Gastrocnemius medialis (tissue), 4 donors: Measurements from ENCODE around the gene TLR6. TPM values are rescaled to one million over a fixed set of nuclear protein-coding genes. Genes with fewer than 3 reads are reported as not detected.

ENCODE experiments used
- ATAC-seq, 2 donors: fragments of 150-250 bp; one replicate each; pipeline ENCODE4 v1.9.1; 2016
- DNase-seq, 2 donors: peaks; one replicate each; pipeline ENCODE4 v3.0.0-alpha.2; 2019
- H3K27ac ChIP-seq, 4 donors: fragments of 200-600 bp; sonication (generic); 1 replicate in 1 of 4; 2 replicates in 3 of 4; pipeline ENCODE4 v1.5.1; 2016 to 2018; ENCODE audit warnings: mild to moderate bottlenecking in 2 of 4, moderate library complexity in 1 of 4
- H3K27me3 ChIP-seq, 3 donors: fragments of 200-600 bp; sonication (generic) in 2 of 3; 1 replicate in 1 of 3; 2 replicates in 2 of 3; pipeline versions ENCODE4 v1.5.1 to v1.6.0; 2016 to 2019; ENCODE audit warnings: mild to moderate bottlenecking in 1 of 3, moderate library complexity in 1 of 3
- H3K36me3 ChIP-seq, 2 donors: fragments of 200-600 bp; sonication (generic) in 1 of 2; one replicate each; pipeline ENCODE4 v1.5.1; 2017 to 2018
- H3K4me1 ChIP-seq, 2 donors: fragments of 200-600 bp; sonication (generic) in 1 of 2; one replicate each; pipeline ENCODE4 v1.5.1; 2016 to 2017; ENCODE audit warnings: mild to moderate bottlenecking in 2 of 2
- H3K4me3 ChIP-seq, 4 donors: fragments of 200-600 bp; sonication (generic) in 3 of 4; 1 replicate in 1 of 4; 2 replicates in 3 of 4; pipeline ENCODE4 v1.5.1; 2016 to 2019; ENCODE audit warnings: mild to moderate bottlenecking in 2 of 4
- H3K9me3 ChIP-seq, 3 donors: fragments of 200-600 bp; sonication (generic) in 2 of 3; 1 replicate in 1 of 3; 2 replicates in 2 of 3; pipeline ENCODE4 v1.5.1; 2016 to 2019
- POLR2A ChIP-seq, 2 donors: fragments of 450-650 bp; IDR thresholded peaks; one replicate each; pipeline ENCODE4 v1.6.1; 2017; ENCODE audit warnings: antibody characterized with exemption in 2 of 2, mild to moderate bottlenecking in 2 of 2, moderate library complexity in 2 of 2
- in situ Hi-C, 4 donors: fragments of 200-750 bp; cut with MboI; loops; one replicate each; pipeline versions ENCODE4 v1.15.0 to v1.8.0; 2017; ENCODE audit warnings: low sequenced_read_pairs in 4 of 4
- intact Hi-C: fragments of 100-400 bp; cut with DNase I; formaldehyde crosslinking; loops from one replicate; pipeline ENCODE4 v1.15.1; 2023; ENCODE audit warnings: low total_unique reads
- total RNA-seq, 4 donors: library from RNA; depleted of rRNA; stranded (reverse); fragments of >200 nt; gene quantifications; one replicate each; pipeline versions ENCODE4 v1.1.0 to v1.2.3, GENCODE V29; 2016
- TF ChIP-seq, protein P1 (sequence below), 5 experiments: fragments of 450-650 bp in 3 of 5; fragments of 200-600 bp in 2 of 5; sonication (generic) in 2 of 5; IDR thresholded peaks in 4 of 5; conservative IDR thresholded peaks in 1 of 5; 1 replicate in 4 of 5; 2 replicates in 1 of 5; pipeline ENCODE4 v1.5.1; 2016 to 2019; ENCODE audit warnings: antibody characterized with exemption in 5 of 5, mild to moderate bottlenecking in 3 of 5, moderate library complexity in 3 of 5

TLR6 gene
- total RNA-seq, 4 donors from 2014 or later = 0.29 to 0.75 (median 0.48) TPM

DNA sequence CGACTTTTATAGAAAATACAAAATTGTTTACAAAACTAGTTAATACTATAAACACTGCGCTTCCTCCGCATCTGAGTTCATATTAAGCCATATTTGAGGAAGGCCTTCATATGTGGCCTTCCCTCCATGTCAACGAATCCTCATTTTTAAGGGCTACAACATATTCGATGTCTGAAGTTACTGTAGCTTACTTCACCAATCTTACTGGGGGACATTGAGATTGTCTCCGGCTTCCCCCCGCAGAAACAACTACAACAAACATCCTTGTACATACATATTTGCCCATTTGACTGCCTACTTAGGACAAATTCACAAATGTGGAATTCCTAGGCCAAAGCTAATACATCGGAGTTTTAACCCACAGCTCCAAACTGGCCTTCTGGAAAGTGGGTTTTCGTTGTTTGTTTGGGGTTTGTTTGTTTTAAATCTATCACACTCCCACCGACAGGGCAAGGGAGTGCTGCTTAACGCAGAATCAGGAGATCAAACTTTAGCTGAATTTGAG lies 10.4 kb upstream of the TLR6 start:
- in situ Hi-C loops (no loop called here), intact Hi-C loops (loop anchor here (10.0 kb wide), 1 partner anchor 1182 kb away; the partner anchor contains the start of gene RELL1)
- Histone ChIP-seq H3K27ac (peak overlapping the region; percentile 78 to 89 (median 82)), H3K4me1 (peaks cover 19 to 21% of the 10 kb centered on the region in 2 donors), H3K4me3 (peak overlapping the region; percentile 69 to 83 (median 75)), H3K36me3 (no peaks in the 10 kb centered on the region), H3K9me3 (no peaks in the 10 kb centered on the region), H3K27me3 (no peaks in the 10 kb centered on the region)
- ATAC-seq (peak in 1 of 2 donors; percentile 23), DNase-seq (no peak)
- TF ChIP-seq, protein P1, sequence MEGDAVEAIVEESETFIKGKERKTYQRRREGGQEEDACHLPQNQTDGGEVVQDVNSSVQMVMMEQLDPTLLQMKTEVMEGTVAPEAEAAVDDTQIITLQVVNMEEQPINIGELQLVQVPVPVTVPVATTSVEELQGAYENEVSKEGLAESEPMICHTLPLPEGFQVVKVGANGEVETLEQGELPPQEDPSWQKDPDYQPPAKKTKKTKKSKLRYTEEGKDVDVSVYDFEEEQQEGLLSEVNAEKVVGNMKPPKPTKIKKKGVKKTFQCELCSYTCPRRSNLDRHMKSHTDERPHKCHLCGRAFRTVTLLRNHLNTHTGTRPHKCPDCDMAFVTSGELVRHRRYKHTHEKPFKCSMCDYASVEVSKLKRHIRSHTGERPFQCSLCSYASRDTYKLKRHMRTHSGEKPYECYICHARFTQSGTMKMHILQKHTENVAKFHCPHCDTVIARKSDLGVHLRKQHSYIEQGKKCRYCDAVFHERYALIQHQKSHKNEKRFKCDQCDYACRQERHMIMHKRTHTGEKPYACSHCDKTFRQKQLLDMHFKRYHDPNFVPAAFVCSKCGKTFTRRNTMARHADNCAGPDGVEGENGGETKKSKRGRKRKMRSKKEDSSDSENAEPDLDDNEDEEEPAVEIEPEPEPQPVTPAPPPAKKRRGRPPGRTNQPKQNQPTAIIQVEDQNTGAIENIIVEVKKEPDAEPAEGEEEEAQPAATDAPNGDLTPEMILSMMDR (IDR thresholded peaks at IDR 0.05 in 4 of 5, conservative IDR thresholded peaks at IDR 0.05 in 1 of 5) = no peak
- no peak for TF ChIP-seq POLR2A (IDR thresholded peaks at IDR 0.05)

DNA sequence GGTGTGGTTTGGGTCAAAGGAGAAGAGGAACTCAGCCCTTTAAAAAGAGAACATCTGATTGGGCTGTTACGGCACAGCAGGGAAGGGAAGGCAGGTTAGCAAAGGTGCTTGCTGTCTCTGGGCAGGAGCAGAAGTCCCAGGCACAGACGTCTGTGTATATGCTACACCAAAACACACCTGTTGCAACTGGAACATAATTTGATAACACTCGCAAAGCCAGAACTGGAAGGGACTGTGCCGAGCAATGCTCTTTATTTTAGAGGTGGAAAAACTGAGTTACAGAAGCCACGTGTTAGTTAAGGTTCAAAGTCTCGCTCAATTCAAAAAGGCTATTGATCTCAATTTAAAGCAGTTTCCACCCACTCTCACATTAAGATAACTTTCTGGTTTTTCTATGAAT lies 8.8 kb upstream of the TLR6 start:
- H3K4me3 ChIP-seq = no peak overlapping the region
- ATAC-seq = no peak
- no peaks in the 10 kb centered on the region for H3K9me3 ChIP-seq
- H3K27me3 ChIP-seq = no peaks in the 10 kb centered on the region
- DNase-seq = no peak
- peaks cover 19 to 21% of the 10 kb centered on the region in 2 donors for H3K4me1 ChIP-seq
- TF ChIP-seq, protein P1 (IDR thresholded peaks at IDR 0.05 in 4 of 5, conservative IDR thresholded peaks at IDR 0.05 in 1 of 5) = no peak
- no peak for TF ChIP-seq POLR2A (IDR thresholded peaks at IDR 0.05)
- in situ Hi-C loops = no loop called here
- intact Hi-C loops = loop anchor here (10.0 kb wide), 1 partner anchor 1181 kb away; the partner anchor contains the start of gene RELL1
- H3K27ac ChIP-seq = no peak overlapping the region
- no peaks in the 10 kb centered on the region for H3K36me3 ChIP-seq

DNA sequence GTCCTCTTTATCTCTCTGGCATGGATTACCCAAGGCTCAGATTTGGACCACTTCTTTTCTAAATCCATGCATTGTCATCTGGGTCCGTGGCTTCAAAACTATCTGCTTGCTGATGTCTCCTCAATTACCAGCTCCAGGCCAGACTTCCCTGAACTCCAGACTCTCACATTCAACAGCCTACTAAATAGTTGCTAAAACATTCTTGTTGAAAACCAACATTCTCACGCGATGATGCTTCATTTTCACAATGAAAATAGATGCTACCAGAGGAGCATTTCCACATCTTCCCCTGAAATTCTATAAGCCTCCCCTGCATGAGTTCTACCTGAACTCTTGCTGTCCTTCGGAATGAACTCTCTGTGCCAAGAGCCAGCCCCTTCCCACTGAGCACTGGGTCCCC lies 5.2 kb upstream of the TLR6 start:
- H3K4me1 ChIP-seq = peaks cover 3 to 7% of the 10 kb centered on the region in 2 donors
- no peaks in the 10 kb centered on the region for H3K27me3 ChIP-seq
- no peaks in the 10 kb centered on the region for H3K36me3 ChIP-seq
- ATAC-seq (no peak), DNase-seq (no peak)
- H3K9me3 ChIP-seq = no peaks in the 10 kb centered on the region
- no peak for TF ChIP-seq POLR2A (IDR thresholded peaks at IDR 0.05)
- TF ChIP-seq, protein P1 (IDR thresholded peaks at IDR 0.05 in 4 of 5, conservative IDR thresholded peaks at IDR 0.05 in 1 of 5) = no peak
- intact Hi-C loops = loop anchor here (10.0 kb wide), 1 partner anchor 1177 kb away; the partner anchor contains the start of gene RELL1
- in situ Hi-C loops = no loop called here
- no peak overlapping the region for H3K27ac ChIP-seq
- H3K4me3 ChIP-seq = no peak overlapping the region

DNA sequence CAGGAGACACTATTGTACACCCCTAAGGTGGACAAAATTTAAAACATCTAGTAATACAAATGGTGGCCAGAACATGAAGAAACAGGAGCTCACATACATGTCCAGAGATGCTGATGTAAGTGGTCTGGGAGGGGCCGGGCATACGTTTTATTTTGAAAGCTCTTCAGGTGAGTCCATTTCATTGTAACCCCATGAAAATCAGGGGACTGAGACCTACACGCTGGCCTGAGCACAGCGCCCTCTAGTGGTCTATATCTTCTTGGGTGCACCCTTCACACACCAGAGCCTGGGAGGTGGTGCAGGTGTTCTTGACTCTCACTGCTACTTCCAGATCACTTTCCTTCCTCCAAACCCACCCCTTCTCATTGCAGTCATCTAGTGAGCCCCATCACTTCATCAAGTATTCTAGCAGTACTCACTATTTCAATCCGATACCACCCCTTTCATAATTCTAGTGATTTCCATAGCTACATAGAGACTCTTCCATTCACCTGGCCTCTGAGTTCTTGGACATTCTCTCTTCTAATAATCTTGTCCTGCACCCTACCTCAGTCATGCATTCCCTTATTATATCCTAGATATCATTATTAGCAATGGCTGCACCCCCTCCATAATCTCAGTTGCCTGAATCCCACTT lies 4.3 kb upstream of the TLR6 start:
- Histone ChIP-seq H3K27me3 (no peaks in the 10 kb centered on the region), H3K9me3 (no peaks in the 10 kb centered on the region), H3K4me1 (peaks cover 3 to 8% of the 10 kb centered on the region in 2 donors), H3K4me3 (no peak overlapping the region), H3K27ac (no peak overlapping the region), H3K36me3 (no peaks in the 10 kb centered on the region)
- in situ Hi-C loops = no loop called here
- ATAC-seq (no peak), DNase-seq (no peak)
- intact Hi-C loops = loop anchor here (10.0 kb wide), 1 partner anchor 1176 kb away; the partner anchor contains the start of gene RELL1
- no peak for TF ChIP-seq POLR2A (IDR thresholded peaks at IDR 0.05)
- TF ChIP-seq, protein P1 (IDR thresholded peaks at IDR 0.05 in 4 of 5, conservative IDR thresholded peaks at IDR 0.05 in 1 of 5) = peak; percentile 12 to 56 (median 38)
